DOHH2 (cell line): Measurements from ENCODE around the gene ANTXR2.

Experiments used
- EZH2phosphoT487 ChIP-seq: fragments of 200-600 bp; sonication (generic); IDR thresholded peaks from 2 replicates; pipeline ENCODE4 v1.6.1; 2017; ENCODE audit warnings: borderline replicate concordance, mild to moderate bottlenecking, antibody characterized with exemption, low read length, moderate library complexity, mixed read lengths
- TF ChIP-seq, protein P1 (sequence below): fragments of 200-600 bp; sonication (generic); IDR thresholded peaks from one replicate; pipeline ENCODE4 v1.5.1; 2014; ENCODE audit warnings: antibody characterized with exemption, mild to moderate bottlenecking, low read depth, low read length; ENCODE audit not compliant: poor library complexity, severe bottlenecking

DNA sequence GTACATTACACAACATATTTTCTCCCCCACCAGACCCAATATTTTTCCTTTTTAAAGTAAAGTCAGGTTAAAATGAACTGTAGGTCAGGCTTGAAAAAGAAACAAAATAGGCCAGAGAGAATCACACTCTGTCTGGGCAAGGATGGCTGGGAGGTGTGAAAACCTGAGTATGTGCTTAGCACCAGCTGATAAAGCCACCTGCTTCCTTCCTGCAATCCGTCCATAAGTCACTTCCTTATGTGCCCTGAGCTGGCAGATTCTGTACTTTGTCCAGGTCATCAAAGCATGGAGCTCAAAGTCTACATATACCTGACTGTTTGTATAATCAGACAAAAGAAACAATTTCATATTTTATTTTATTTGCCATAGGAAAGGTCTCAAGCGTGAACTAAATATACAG lies 37.7 kb downstream of the ANTXR2 start:
- TF ChIP-seq, protein P1, sequence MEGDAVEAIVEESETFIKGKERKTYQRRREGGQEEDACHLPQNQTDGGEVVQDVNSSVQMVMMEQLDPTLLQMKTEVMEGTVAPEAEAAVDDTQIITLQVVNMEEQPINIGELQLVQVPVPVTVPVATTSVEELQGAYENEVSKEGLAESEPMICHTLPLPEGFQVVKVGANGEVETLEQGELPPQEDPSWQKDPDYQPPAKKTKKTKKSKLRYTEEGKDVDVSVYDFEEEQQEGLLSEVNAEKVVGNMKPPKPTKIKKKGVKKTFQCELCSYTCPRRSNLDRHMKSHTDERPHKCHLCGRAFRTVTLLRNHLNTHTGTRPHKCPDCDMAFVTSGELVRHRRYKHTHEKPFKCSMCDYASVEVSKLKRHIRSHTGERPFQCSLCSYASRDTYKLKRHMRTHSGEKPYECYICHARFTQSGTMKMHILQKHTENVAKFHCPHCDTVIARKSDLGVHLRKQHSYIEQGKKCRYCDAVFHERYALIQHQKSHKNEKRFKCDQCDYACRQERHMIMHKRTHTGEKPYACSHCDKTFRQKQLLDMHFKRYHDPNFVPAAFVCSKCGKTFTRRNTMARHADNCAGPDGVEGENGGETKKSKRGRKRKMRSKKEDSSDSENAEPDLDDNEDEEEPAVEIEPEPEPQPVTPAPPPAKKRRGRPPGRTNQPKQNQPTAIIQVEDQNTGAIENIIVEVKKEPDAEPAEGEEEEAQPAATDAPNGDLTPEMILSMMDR: no peak
- TF ChIP-seq EZH2phosphoT487: no peak
